ENCODE data around the gene TRRAP.
"Not testable (repeated sequence)": the region's sequence is repeated elsewhere in the genome, so short reads cannot be mapped to it uniquely, and the experiment has no call there.

The TRRAP gene

DNA sequence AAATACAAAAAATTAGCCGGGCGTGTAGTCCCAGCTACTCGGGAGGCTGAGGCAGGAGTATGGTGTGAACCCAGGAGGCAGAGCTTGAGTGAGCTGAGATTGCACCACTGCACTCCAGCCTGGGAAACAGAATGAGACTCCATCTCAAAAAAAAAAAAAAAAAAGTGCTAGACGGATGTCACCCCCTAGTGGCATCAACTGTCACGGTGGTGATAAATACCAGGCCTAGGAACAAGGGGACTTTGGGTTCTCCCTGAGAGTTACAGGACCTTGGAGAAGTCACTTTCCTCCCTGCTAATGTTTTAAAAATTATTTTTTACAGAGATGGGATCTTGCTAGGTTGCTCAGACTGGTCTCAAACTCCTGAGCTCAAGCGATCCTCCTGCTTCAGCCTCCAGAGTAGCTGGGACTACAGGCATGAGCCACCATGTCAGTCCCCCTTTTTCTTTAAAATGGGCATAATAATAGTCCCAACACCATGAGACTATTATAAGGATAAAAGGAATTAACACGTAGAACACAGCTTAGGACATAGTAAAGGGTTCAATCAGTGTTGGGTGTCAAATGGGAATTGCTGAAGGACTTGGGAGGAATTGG, 5.9 kb upstream of the TRRAP start:
- H3K27me3 ChIP-seq: no peaks in the 10 kb centered on the region
- peak in 1 of 2 donors; percentile 23 for DNase-seq
- no peaks in the 10 kb centered on the region for H3K36me3 ChIP-seq
- no peak overlapping the region for H3K27ac ChIP-seq
- H3K9me3 ChIP-seq: no peaks in the 10 kb centered on the region
- H3K4me3 ChIP-seq: no peak overlapping the region
- H3K4me1 ChIP-seq: peaks cover 0 to 33% (median 20%) of the 10 kb centered on the region in 4 donors
- TF ChIP-seq, protein P1, sequence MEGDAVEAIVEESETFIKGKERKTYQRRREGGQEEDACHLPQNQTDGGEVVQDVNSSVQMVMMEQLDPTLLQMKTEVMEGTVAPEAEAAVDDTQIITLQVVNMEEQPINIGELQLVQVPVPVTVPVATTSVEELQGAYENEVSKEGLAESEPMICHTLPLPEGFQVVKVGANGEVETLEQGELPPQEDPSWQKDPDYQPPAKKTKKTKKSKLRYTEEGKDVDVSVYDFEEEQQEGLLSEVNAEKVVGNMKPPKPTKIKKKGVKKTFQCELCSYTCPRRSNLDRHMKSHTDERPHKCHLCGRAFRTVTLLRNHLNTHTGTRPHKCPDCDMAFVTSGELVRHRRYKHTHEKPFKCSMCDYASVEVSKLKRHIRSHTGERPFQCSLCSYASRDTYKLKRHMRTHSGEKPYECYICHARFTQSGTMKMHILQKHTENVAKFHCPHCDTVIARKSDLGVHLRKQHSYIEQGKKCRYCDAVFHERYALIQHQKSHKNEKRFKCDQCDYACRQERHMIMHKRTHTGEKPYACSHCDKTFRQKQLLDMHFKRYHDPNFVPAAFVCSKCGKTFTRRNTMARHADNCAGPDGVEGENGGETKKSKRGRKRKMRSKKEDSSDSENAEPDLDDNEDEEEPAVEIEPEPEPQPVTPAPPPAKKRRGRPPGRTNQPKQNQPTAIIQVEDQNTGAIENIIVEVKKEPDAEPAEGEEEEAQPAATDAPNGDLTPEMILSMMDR (IDR thresholded peaks at IDR 0.05): no peak
- intact Hi-C loops (cut with DNase I; ENCODE audit: low total_unique reads): no loop called here

DNA sequence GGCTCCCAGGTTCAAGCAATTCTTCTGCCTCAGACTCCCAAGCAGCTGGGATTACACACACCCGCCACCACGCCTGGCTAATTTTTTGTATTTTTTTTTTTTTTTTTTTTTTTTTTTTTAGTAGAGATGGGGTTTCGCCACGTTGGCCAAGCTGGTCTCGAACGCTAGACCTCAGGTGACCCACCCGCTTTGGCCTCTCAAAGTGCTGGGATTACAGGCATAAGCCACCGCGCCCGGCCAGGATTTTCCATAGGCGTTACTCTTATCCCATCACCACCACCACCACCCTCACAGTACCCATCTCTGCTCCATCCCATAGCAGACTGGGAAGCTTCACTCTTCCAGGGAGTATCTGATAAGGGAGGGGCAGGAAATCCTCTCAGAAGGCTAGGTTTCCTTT, 4.7 kb upstream of the TRRAP start:
- H3K27me3 ChIP-seq; intact Hi-C loops (cut with DNase I; ENCODE audit: low total_unique reads); H3K36me3 ChIP-seq; H3K9me3 ChIP-seq; H3K4me3 ChIP-seq; H3K27ac ChIP-seq: not testable (repeated sequence)
- H3K4me1 ChIP-seq: peaks cover 0 to 29% (median 16%) of the 10 kb centered on the region in 4 donors
- peak in 1 of 2 donors; percentile 39 for DNase-seq

DNA sequence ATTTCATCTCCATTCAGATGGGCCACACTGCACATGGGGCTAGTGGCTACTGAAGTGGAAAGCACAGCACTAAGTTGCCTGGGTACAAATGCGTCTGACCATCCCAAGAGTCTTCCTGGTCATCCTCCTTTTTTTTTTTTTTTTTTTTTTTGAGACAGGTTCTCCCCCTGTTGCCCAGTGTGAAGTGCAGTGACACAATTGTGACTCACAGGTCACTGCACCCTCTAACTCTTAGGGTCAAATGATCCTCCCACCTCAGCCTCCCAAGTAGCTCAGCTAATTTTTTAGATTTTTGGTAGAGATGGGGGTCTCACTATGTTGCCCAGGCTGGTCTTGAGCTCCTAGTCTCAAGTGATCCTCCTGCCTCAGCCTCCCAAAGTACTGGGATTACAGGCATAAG, 3.4 kb upstream of the TRRAP start:
- TF ChIP-seq, protein P1 (IDR thresholded peaks at IDR 0.05): no peak
- H3K9me3 ChIP-seq: no peaks in the 10 kb centered on the region
- no peak for DNase-seq
- H3K27me3 ChIP-seq: no peaks in the 10 kb centered on the region
- no peak overlapping the region for H3K4me3 ChIP-seq
- H3K36me3 ChIP-seq: no peaks in the 10 kb centered on the region
- H3K4me1 ChIP-seq: peaks cover 0 to 29% (median 18%) of the 10 kb centered on the region in 4 donors
- no peak overlapping the region for H3K27ac ChIP-seq
- intact Hi-C loops (cut with DNase I; ENCODE audit: low total_unique reads): no loop called here

- intact Hi-C loops (cut with DNase I; ENCODE audit: low total_unique reads): no loop called here
- Histone ChIP-seq H3K27me3 (no peaks in the 10 kb centered on the region), H3K36me3 (no peaks in the 10 kb centered on the region), H3K9me3 (no peaks in the 10 kb centered on the region), H3K27ac (no peak overlapping the region), H3K4me1 (peaks cover 0 to 28% (median 20%) of the 10 kb centered on the region in 4 donors), H3K4me3 (no peak overlapping the region)
- no peak for DNase-seq
- TF ChIP-seq, protein P1 (IDR thresholded peaks at IDR 0.05): no peak
Observed at GRCh38 chr7:98875501-98875900, 2.8 kb upstream of the TRRAP start.

GRCh38 chr7:98877146-98877545, 1.2 kb upstream of the TRRAP start:
- DNase-seq: no peak
- peaks cover 0 to 23% (median 14%) of the 10 kb centered on the region in 4 donors for H3K4me1 ChIP-seq
- intact Hi-C loops (cut with DNase I; ENCODE audit: low total_unique reads): no loop called here
- no peak overlapping the region for H3K4me3 ChIP-seq
- H3K27me3 ChIP-seq: no peaks in the 10 kb centered on the region
- H3K36me3 ChIP-seq: peaks cover 4 to 13% (median 5%) of the 10 kb centered on the region in 3 donors
- H3K9me3 ChIP-seq: no peaks in the 10 kb centered on the region
- no peak overlapping the region for H3K27ac ChIP-seq
- TF ChIP-seq, protein P1 (IDR thresholded peaks at IDR 0.05): no peak

GRCh38 chr7:98877692-98878364, 504 bp upstream of the TRRAP start:
- intact Hi-C loops (cut with DNase I; ENCODE audit: low total_unique reads): no loop called here
- TF ChIP-seq, protein P1 (IDR thresholded peaks at IDR 0.05): no peak
- Histone ChIP-seq H3K4me1 (peaks cover 0 to 23% (median 14%) of the 10 kb centered on the region in 4 donors), H3K36me3 (peaks cover 5 to 20% (median 11%) of the 10 kb centered on the region in 3 donors), H3K4me3 (peak overlapping the region; percentile 72 to 94), H3K27ac (peak overlapping the region; percentile 87 to 95), H3K27me3 (no peaks in the 10 kb centered on the region), H3K9me3 (no peaks in the 10 kb centered on the region)
- DNase-seq: no peak
